Myocyte (in vitro differentiated cells): Measurements from ENCODE around the gene FBXL7. TPM values are rescaled to one million over a fixed set of nuclear protein-coding genes. Genes with fewer than 3 reads are reported as not detected.
A peak's percentile ranks its signal among the peaks of the same experiment; 100 is the strongest.

ENCODE experiments used
- DNase-seq: peaks from one replicate; pipeline ENCODE4 v3.0.0-alpha.2; 2012; ENCODE audit warnings: low read depth
- total RNA-seq: library from RNA; depleted of rRNA; stranded (reverse); fragments of >200 nt; gene quantifications from 2 replicates; pipeline ENCODE4 v1.2.3, GENCODE V29; 2014

Gene FBXL7
- total RNA-seq, 1 donor from 2014 or later = 11.2 TPM

- peak; percentile 67 for DNase-seq
These were observed 38.5 kb downstream of the FBXL7 start for GRCh38 chr5:15538516-15538915.

- DNase-seq = no peak
These were observed 40.0 kb downstream of the FBXL7 start for GRCh38 chr5:15539951-15540350.

GRCh38 chr5:15544039-15544438 is 44.1 kb downstream of the FBXL7 start:
- no peak for DNase-seq

DNA sequence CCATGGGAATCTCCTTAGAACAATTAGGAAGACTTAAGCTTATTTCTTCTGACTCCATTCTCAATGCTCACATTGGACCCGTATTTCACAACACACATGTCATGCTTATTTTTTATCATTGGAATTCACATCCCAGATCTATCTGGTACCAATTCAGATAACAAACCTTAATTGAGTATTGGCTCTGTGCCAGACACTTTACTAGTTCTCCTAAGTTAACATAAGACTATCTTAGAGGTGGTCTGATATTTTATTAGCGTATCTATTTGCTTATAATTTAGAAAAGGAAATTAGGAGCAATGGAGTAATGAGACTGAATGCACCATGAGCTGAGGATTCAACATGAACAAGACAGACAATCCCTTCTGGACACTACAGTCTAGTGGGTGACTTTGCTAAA is 45.1 kb downstream of the FBXL7 start:
- DNase-seq = no peak

- no peak for DNase-seq
These were observed 47.4 kb downstream of the FBXL7 start for GRCh38 chr5:15547261-15547839.

DNA sequence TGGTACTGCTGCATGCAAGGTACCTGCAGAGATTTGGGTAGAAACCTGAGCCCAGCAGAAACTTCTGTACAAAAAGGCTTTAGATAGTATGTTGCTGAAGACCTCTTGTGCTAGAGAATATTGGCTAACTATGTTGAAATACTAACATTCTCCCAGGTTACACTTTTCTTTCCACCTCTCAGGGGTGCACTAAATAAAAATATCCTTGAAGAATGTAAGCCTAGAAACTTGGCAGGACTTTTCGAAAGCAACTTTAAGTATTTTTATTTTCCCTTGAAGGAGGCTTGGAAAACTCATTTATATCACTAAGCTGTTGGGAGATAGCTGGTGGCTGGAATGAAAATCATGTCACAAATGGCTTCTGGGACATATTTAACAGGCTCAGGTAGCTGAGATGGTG is 50.0 kb downstream of the FBXL7 start:
- no peak for DNase-seq

DNA sequence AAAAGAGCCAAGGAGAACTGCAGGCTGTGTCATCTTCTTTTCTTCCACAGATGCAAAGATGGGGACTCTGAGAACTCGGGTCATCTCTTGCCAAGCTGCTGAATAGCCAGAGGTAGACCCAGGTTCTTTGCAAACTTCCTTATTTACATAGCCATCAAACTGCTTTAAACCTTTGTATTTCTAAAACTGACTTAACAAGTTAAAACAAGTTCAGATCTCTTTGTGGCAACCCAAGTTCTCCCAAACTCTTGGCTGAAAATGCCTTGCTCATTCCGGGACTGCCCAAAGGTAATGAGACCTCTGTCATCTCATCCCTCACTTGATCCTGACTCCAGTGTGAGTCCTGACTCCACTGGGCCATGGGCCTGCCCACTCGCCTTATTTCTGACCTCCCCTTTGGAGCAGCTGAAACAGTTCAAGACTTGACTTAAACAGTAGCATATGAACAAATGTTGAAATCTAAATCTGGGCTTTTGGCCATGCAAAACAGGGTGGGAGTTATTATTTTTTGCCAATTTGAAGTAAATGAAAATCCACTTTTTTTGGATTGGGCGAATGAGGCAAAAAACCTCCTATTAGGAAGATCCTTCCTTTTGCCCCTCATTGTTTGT is 50.6 kb downstream of the FBXL7 start:
- DNase-seq = no peak

DNA sequence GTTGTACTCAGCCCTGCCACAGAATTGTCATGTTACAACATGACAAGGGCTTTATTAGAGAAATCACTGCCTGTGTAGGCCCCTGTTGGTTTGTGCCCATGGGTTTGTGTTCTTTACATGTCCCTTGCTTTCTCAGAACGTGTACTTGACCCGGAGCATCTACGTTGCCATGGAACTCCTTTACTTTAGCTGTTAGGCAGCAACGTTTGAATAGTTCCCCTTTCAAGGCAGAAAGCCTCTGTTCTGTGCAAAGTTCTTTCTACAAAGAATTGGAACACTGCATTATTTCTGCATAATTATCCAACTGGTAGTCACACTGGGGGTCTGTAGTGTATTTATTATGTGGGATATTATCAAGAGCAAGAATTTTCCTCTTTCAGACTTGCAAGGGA is 51.1 kb downstream of the FBXL7 start:
- no peak for DNase-seq

- DNase-seq = no peak
These were observed 54.6 kb downstream of the FBXL7 start for GRCh38 chr5:15554542-15554941.

- peak; percentile 90 for DNase-seq
These were observed 55.2 kb downstream of the FBXL7 start for GRCh38 chr5:15555176-15555575.

DNA sequence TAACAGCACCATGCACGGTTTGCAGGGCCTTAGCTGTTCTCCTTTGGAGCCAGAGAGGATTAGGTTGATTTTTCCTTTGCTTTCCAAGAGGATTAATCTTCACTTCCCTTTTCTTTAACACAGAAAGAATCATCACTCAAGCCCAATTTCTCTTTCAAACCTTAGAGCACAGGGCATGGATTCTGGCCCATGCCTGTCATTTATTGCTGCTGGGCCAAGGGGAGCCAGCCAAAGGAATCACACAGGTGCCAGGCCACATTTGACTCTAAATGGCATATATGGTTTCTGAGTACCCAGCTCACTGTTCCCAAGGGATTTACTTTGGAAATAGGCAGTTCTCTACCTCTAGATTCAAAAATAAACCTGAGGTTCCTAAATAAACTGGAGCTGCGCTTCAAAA is 58.3 kb downstream of the FBXL7 start:
- no peak for DNase-seq

DNA sequence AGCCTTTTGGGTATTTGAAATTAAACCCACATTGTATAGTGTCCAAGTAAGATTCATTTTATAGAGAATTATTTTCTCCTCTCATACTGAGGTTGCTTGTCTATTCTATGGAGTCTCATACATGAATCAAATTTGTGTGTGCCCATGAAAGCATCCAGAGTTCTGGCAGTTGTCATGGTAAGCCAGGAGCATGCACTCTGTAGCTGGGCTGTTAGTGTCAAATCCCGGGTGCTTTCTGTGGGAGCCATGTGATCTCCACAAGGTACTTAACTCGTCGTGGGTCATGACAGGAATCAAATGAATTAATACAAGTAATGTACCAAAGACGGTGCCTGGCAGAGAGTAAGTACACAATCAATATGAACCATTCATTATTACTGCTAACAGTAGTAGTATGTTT is 58.7 kb downstream of the FBXL7 start:
- DNase-seq = no peak

DNA sequence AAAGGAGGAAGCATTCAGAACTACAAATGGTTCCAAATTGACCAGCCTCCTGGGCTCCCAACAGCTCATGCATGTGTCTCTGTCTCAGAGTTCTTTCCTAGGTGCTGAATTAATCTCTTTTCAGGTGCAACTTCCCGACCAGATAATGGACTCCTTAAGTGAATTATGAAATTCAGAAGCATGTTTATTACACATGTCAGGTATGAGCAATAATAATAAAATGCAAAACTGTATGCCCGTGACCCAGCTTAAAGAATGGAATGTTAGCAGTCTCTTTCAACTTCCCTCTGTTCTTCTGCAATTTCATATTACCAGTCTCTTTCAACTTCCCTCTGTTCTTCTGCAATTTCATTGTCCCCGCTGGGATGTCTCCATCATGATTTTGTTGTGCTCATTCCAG is 60.4 kb downstream of the FBXL7 start:
- no peak for DNase-seq

DNA sequence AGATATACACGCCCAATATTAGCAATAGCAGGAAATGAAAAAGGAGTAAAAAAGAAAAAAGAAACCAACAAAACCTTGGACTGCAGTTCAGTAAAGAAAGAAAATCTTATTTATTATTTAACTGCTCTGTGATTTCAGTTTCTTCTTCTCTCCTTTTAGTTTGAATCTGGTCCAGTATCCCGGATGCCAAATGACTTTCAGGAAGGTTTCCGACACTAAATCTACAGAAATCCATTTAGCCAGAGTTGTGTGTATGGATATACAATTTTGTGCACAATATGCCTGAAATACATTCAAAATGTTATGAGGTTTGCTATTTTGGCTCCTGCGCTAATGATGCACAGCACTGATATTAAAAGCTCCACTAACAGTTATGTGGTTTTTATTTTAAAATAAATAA is 64.5 kb downstream of the FBXL7 start:
- DNase-seq = no peak

GRCh38 chr5:15564957-15565356 is 65.0 kb downstream of the FBXL7 start:
- no peak for DNase-seq

DNA sequence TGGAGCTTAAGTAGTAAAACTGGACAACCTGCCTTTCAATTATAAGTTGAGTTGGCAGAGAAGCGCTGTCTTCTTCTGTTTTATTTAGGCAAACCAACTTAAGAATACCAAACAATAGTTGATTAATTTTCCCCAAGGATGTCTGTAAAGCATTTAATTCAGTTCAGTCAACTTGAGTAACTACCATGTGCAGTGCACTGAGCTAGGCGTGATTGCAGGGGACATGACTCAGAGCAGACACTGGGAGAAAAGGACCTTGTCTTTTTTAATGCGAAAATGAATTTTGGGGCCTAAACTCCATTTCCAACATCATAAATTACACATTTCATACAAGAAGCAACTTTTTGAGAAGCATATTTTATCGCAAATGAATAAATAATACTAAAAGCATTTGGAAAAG is 66.3 kb downstream of the FBXL7 start:
- DNase-seq = no peak

- DNase-seq = no peak
These were observed 66.8 kb downstream of the FBXL7 start for GRCh38 chr5:15566789-15567188.

DNA sequence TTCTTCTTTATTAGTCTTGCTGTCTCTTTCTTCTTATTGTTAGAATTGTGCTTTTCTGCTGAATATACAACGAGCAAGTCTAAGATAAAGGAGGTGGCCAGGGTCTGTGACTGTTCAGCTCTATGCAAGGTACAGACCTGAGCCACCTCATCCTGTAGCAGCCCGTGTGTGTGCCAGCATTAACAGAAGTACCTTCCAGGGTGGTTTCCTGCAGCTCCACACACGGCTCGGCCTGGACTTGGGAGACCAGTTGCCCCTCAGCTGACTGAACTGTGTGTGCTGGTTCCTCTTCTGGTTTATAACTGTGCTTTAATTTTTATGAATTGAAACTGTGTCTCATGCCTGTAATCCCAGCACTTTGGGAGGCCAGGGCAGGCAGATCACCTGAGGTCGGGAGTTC is 70.5 kb downstream of the FBXL7 start:
- no peak for DNase-seq

DNA sequence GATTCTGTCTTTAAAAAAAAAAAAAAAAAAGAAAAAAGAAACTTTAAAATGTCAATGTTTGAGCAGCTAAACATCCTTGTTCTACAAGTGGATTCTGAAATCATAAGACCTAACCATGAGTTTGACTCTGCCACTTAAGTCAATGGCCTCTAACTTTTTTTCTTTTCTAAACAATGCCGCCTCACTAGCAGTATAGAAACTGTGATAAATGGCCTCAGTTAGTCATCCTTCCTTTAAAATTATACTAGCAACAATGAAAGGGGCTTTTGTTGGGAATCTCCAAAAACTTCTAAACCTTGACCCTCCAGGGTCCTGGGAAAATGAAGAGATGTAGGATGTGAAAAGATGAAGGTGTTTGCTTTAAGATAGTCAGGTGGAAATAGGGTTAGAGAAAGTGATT is 71.1 kb downstream of the FBXL7 start:
- no peak for DNase-seq

- no peak for DNase-seq
These were observed 71.6 kb downstream of the FBXL7 start for GRCh38 chr5:15571618-15572017.

- DNase-seq = no peak
These were observed 73.6 kb downstream of the FBXL7 start for GRCh38 chr5:15573590-15573989.

- DNase-seq = no peak
These were observed 74.1 kb downstream of the FBXL7 start for GRCh38 chr5:15574128-15574527.

DNA sequence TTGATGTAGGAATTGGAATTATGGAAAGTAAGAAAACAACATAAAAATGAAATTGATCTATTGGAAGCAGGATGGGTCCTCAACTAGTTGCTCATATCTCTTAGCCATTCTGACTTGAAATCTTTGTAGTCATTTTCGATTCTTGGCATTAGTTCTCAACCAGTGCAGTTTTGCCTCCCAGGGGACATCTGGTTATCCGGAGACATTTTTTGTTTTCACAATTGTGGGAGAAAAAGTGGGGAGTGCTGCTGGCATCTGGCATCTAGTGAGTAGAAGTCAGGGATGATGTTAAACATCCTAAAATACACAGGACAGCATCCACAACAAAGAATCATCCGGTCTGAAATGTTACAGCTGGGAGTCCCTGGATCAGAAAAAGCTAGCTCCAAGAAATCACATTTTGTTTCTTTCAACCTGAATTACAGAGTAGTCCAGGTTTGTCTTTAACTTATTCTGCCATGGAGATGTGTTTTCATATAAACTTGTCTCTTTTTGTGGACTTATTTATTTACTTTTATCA is 74.9 kb downstream of the FBXL7 start:
- DNase-seq = peak; percentile 55
